ENCODE results near the gene LKAAEAR1. TPM values are rescaled to one million over a fixed set of nuclear protein-coding genes. Genes with fewer than 3 reads are reported as not detected.

LKAAEAR1 gene
- total and polyA plus RNA-seq, 2 of the 13 experiments (the other 11 are each of a cell fraction or from before 2014, with no cell fraction given), result not detected

- no peak for TF ChIP-seq REST (IDR thresholded peaks at IDR 0.05; ENCODE audit: borderline replicate concordance in 1 of 2, low read depth in 1 of 2, low read length in 2 of 2)
- TF ChIP-seq, protein P1, sequence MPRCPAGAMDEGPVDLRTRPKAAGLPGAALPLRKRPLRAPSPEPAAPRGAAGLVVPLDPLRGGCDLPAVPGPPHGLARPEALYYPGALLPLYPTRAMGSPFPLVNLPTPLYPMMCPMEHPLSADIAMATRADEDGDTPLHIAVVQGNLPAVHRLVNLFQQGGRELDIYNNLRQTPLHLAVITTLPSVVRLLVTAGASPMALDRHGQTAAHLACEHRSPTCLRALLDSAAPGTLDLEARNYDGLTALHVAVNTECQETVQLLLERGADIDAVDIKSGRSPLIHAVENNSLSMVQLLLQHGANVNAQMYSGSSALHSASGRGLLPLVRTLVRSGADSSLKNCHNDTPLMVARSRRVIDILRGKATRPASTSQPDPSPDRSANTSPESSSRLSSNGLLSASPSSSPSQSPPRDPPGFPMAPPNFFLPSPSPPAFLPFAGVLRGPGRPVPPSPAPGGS (CRISPR knock-in tag; IDR thresholded peaks at IDR 0.05), result no peak
- no peak for TF ChIP-seq HOXD1 (CRISPR knock-in tag; IDR thresholded peaks at IDR 0.05)
- no peak for TF ChIP-seq ESRRA (CRISPR knock-in tag; IDR thresholded peaks at IDR 0.05; ENCODE audit: low read depth)
- TF ChIP-seq, protein P2, sequence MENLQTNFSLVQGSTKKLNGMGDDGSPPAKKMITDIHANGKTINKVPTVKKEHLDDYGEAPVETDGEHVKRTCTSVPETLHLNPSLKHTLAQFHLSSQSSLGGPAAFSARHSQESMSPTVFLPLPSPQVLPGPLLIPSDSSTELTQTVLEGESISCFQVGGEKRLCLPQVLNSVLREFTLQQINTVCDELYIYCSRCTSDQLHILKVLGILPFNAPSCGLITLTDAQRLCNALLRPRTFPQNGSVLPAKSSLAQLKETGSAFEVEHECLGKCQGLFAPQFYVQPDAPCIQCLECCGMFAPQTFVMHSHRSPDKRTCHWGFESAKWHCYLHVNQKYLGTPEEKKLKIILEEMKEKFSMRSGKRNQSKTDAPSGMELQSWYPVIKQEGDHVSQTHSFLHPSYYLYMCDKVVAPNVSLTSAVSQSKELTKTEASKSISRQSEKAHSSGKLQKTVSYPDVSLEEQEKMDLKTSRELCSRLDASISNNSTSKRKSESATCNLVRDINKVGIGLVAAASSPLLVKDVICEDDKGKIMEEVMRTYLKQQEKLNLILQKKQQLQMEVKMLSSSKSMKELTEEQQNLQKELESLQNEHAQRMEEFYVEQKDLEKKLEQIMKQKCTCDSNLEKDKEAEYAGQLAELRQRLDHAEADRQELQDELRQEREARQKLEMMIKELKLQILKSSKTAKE (CRISPR knock-in tag; IDR thresholded peaks at IDR 0.05; ENCODE audit: borderline replicate concordance), result peak; percentile 93
- 0 out of 2 replicates have a peak, but pooled peaks have one; percentile 16 for TF ChIP-seq ZIK1 (CRISPR knock-in tag; IDR thresholded peaks at IDR 0.05; ENCODE audit: borderline replicate concordance, low read depth)
- TF ChIP-seq HOXA7 (CRISPR knock-in tag; IDR thresholded peaks at IDR 0.05), result no peak
- no peak for TF ChIP-seq SCMH1 (CRISPR knock-in tag; IDR thresholded peaks at IDR 0.05; ENCODE audit: borderline replicate concordance)
- no peak for TF ChIP-seq ZNF253 (CRISPR knock-in tag; IDR thresholded peaks at IDR 0.05; ENCODE audit: borderline replicate concordance)
- no peak for TF ChIP-seq JARID2 (CRISPR knock-in tag; IDR thresholded peaks at IDR 0.05; ENCODE audit: insufficient replicate concordance)
- TF ChIP-seq ZNF75D (CRISPR knock-in tag; IDR thresholded peaks at IDR 0.05; ENCODE audit: borderline replicate concordance), result no peak
- no peak for TF ChIP-seq THYN1 (CRISPR knock-in tag; IDR thresholded peaks at IDR 0.05; ENCODE audit: borderline replicate concordance, low read depth)
These were observed 2.0 kb downstream of the LKAAEAR1 start (continued) for GRCh38 chr20:64082126-64082731.

Measured in HepG2 (cell line).